SJSA1 (cell line): ENCODE data around the gene MMP3. TPM values are rescaled to one million over a fixed set of nuclear protein-coding genes. Genes with fewer than 3 reads are reported as not detected.

Experiments
- DNase-seq, 2 experiments: peaks; one replicate each; pipeline ENCODE4 v3.0.0-alpha.2; 2015 to 2020; ENCODE audit warnings: low spot score in 2 of 2, low read depth in 1 of 2
- H3K27ac ChIP-seq: fragments of 250-450 bp; sonication (Bioruptor Pico); 2 replicates; pipeline ENCODE4 v1.5.1; 2020; ENCODE audit warnings: mild to moderate bottlenecking, moderate library complexity
- H3K27me3 ChIP-seq: fragments of 250-450 bp; sonication (Bioruptor Pico); replicated peaks from 2 replicates; pipeline ENCODE4 v1.5.1; 2020; ENCODE audit warnings: mild to moderate bottlenecking, moderate library complexity
- H3K36me3 ChIP-seq: fragments of 250-450 bp; sonication (Bioruptor Pico); 2 replicates; pipeline ENCODE4 v1.5.1; 2020; ENCODE audit warnings: mild to moderate bottlenecking
- H3K4me1 ChIP-seq: fragments of 250-450 bp; sonication (Bioruptor Pico); replicated peaks from 2 replicates; pipeline ENCODE4 v1.6.1; 2021; ENCODE audit warnings: mild to moderate bottlenecking
- H3K4me3 ChIP-seq: fragments of 250-450 bp; sonication (Bioruptor Pico); 2 replicates; pipeline ENCODE4 v1.5.1; 2020; ENCODE audit warnings: mild to moderate bottlenecking
- H3K9me3 ChIP-seq: fragments of 250-450 bp; sonication (Bioruptor Pico); replicated peaks from 2 replicates; pipeline ENCODE4 v1.5.1; 2020; ENCODE audit warnings: mild to moderate bottlenecking
- total RNA-seq: library from RNA; depleted of rRNA; stranded (reverse); fragments of >200 nt; shearing (Covaris generic); gene quantifications from 2 replicates; pipeline ENCODE4 v1.2.3, GENCODE V29; 2014

Gene MMP3
- total RNA-seq, 1 experiment from 2014 or later, result 0.32 TPM

- Histone ChIP-seq H3K36me3 (no peaks in the 10 kb centered on the region), H3K27ac (no peak overlapping the region), H3K9me3 (no peaks in the 10 kb centered on the region), H3K27me3 (no peaks in the 10 kb centered on the region), H3K4me3 (no peak overlapping the region), H3K4me1 (no peaks in the 10 kb centered on the region)
- DNase-seq, result no peak
Observed at GRCh38 chr11:102824556-102824955, 18.9 kb downstream of the MMP3 start.

- Histone ChIP-seq H3K36me3 (no peaks in the 10 kb centered on the region), H3K27me3 (no peaks in the 10 kb centered on the region), H3K27ac (no peak overlapping the region), H3K4me1 (no peaks in the 10 kb centered on the region), H3K9me3 (no peaks in the 10 kb centered on the region), H3K4me3 (no peak overlapping the region)
- no peak for DNase-seq
Observed at GRCh38 chr11:102819491-102819890, 23.9 kb downstream of the MMP3 start.

GRCh38 chr11:102813484-102813883 is 29.9 kb downstream of the MMP3 start:
- DNase-seq, result no peak
- no peaks in the 10 kb centered on the region for H3K36me3 ChIP-seq

GRCh38 chr11:102812188-102812587 is 31.2 kb downstream of the MMP3 start:
- no peak for DNase-seq
- Histone ChIP-seq H3K36me3 (no peaks in the 10 kb centered on the region), H3K27ac (no peak overlapping the region), H3K9me3 (no peaks in the 10 kb centered on the region), H3K4me3 (no peak overlapping the region), H3K4me1 (no peaks in the 10 kb centered on the region), H3K27me3 (no peaks in the 10 kb centered on the region)

More at GRCh38 chr11:102813484-102813883, 29.9 kb downstream of the MMP3 start:
- Histone ChIP-seq H3K27ac (no peak overlapping the region), H3K9me3 (no peaks in the 10 kb centered on the region), H3K27me3 (no peaks in the 10 kb centered on the region), H3K4me3 (no peak overlapping the region), H3K4me1 (no peaks in the 10 kb centered on the region)

- H3K9me3 ChIP-seq, result no peaks in the 10 kb centered on the region
- no peaks in the 10 kb centered on the region for H3K27me3 ChIP-seq
- no peaks in the 10 kb centered on the region for H3K4me1 ChIP-seq
- no peaks in the 10 kb centered on the region for H3K36me3 ChIP-seq
- no peak overlapping the region for H3K27ac ChIP-seq
- H3K4me3 ChIP-seq, result no peak overlapping the region
- no peak for DNase-seq
Observed at GRCh38 chr11:102810950-102811660, 32.3 kb downstream of the MMP3 start.

GRCh38 chr11:102809971-102810370 is 33.4 kb downstream of the MMP3 start:
- H3K36me3 ChIP-seq, result no peaks in the 10 kb centered on the region
- H3K27me3 ChIP-seq, result no peaks in the 10 kb centered on the region
- no peak overlapping the region for H3K4me3 ChIP-seq
- H3K27ac ChIP-seq, result no peak overlapping the region
- H3K9me3 ChIP-seq, result no peaks in the 10 kb centered on the region
- no peak for DNase-seq
- H3K4me1 ChIP-seq, result no peaks in the 10 kb centered on the region

GRCh38 chr11:102807921-102808320 is 35.5 kb downstream of the MMP3 start:
- Histone ChIP-seq H3K27me3 (no peaks in the 10 kb centered on the region), H3K27ac (no peak overlapping the region), H3K9me3 (no peaks in the 10 kb centered on the region), H3K36me3 (no peaks in the 10 kb centered on the region), H3K4me1 (no peaks in the 10 kb centered on the region), H3K4me3 (no peak overlapping the region)
- no peak for DNase-seq

- Histone ChIP-seq H3K9me3 (no peaks in the 10 kb centered on the region), H3K27ac (no peak overlapping the region), H3K27me3 (no peaks in the 10 kb centered on the region), H3K4me3 (no peak overlapping the region), H3K4me1 (peaks cover 10% of the 10 kb centered on the region; the same call in 1 of the 2 replicates), H3K36me3 (no peaks in the 10 kb centered on the region)
- peak in 1 of 2 experiments; percentile 18 for DNase-seq
Observed at GRCh38 chr11:102806296-102806695, 37.1 kb downstream of the MMP3 start.

- Histone ChIP-seq H3K4me3 (no peak overlapping the region), H3K27me3 (no peaks in the 10 kb centered on the region), H3K27ac (peak overlapping the region; percentile 48), H3K9me3 (no peaks in the 10 kb centered on the region), H3K36me3 (no peaks in the 10 kb centered on the region), H3K4me1 (peaks cover 14% of the 10 kb centered on the region)
- DNase-seq, result peak in 1 of 2 experiments; percentile 32
Observed at GRCh38 chr11:102802341-102802740, 41.1 kb downstream of the MMP3 start.

- peaks cover 14% of the 10 kb centered on the region for H3K4me1 ChIP-seq
- no peak overlapping the region for H3K4me3 ChIP-seq
- no peaks in the 10 kb centered on the region for H3K27me3 ChIP-seq
- H3K36me3 ChIP-seq, result no peaks in the 10 kb centered on the region
- no peak overlapping the region for H3K27ac ChIP-seq
- no peak for DNase-seq
- H3K9me3 ChIP-seq, result no peaks in the 10 kb centered on the region
Observed at GRCh38 chr11:102800767-102801166, 42.6 kb downstream of the MMP3 start.

GRCh38 chr11:102799681-102800340 is 43.6 kb downstream of the MMP3 start:
- Histone ChIP-seq H3K4me3 (no peak overlapping the region), H3K9me3 (no peaks in the 10 kb centered on the region), H3K27ac (no peak overlapping the region), H3K36me3 (no peaks in the 10 kb centered on the region), H3K4me1 (peaks cover 14% of the 10 kb centered on the region), H3K27me3 (no peaks in the 10 kb centered on the region)
- DNase-seq, result no peak

GRCh38 chr11:102798012-102798746 is 45.2 kb downstream of the MMP3 start, which contains the start of gene MMP1:
TSS of gene MMP1 (minus strand) at chr11:102798160. CDS start at chr11:102798092, 68 bp downstream.
- H3K36me3 ChIP-seq, result no peaks in the 10 kb centered on the region
- H3K27ac ChIP-seq, result no peak within 1 kb of the TSS
- H3K4me3 ChIP-seq, result no peak within 1 kb of the TSS
- peaks cover 14% of the 10 kb centered on the region for H3K4me1 ChIP-seq
- no peaks in the 10 kb centered on the region for H3K9me3 ChIP-seq
- no peaks in the 10 kb centered on the region for H3K27me3 ChIP-seq
- no peak for DNase-seq

GRCh38 chr11:102794382-102794781 is 49.0 kb downstream of the MMP3 start:
- H3K27me3 ChIP-seq, result no peaks in the 10 kb centered on the region
- H3K4me3 ChIP-seq, result no peak overlapping the region
- no peak overlapping the region for H3K27ac ChIP-seq
- no peaks in the 10 kb centered on the region for H3K9me3 ChIP-seq
- no peaks in the 10 kb centered on the region for H3K36me3 ChIP-seq
- H3K4me1 ChIP-seq, result peaks cover 4% of the 10 kb centered on the region; the same call in 1 of the 2 replicates
- DNase-seq, result peak; percentile 22 to 41
